ENCODE data around the gene GALNT2. TPM values are rescaled to one million over a fixed set of nuclear protein-coding genes. Genes with fewer than 3 reads are reported as not detected.
A peak's percentile ranks its signal among the peaks of the same experiment; 100 is the strongest.

Gene GALNT2
- total RNA-seq, 1 donor from 2014 or later = 129 TPM

GRCh38 chr1:230148126-230148652 lies 81.2 kb downstream of the GALNT2 start:
- Histone ChIP-seq H3K27ac (peak overlapping the region in 1 of 2 donors; percentile 67), H3K4me1 (peaks cover 16 to 44% of the 10 kb centered on the region in 2 donors)
- no peak for DNase-seq (ENCODE audit: low spot score in 2 of 2)

GRCh38 chr1:230148768-230149469 lies 81.9 kb downstream of the GALNT2 start:
- no peak for DNase-seq (ENCODE audit: low spot score in 2 of 2)
- Histone ChIP-seq H3K4me3 (no peak overlapping the region), H3K9me3 (no peaks in the 10 kb centered on the region), H3K27ac (no peak overlapping the region), H3K4me1 (peaks cover 16 to 44% of the 10 kb centered on the region in 2 donors), H3K36me3 (no peaks in the 10 kb centered on the region), H3K27me3 (no peaks in the 10 kb centered on the region)
- intact Hi-C loops (cut with DNase I) = no loop called here
- TF ChIP-seq CTCF (IDR thresholded peaks at IDR 0.05) = no peak

More at GRCh38 chr1:230148126-230148652, 81.2 kb downstream of the GALNT2 start:
- H3K27me3 ChIP-seq = no peaks in the 10 kb centered on the region
- no peaks in the 10 kb centered on the region for H3K36me3 ChIP-seq
- H3K4me3 ChIP-seq = no peak overlapping the region
- no peak for TF ChIP-seq CTCF (IDR thresholded peaks at IDR 0.05)
- intact Hi-C loops (cut with DNase I) = no loop called here
- no peaks in the 10 kb centered on the region for H3K9me3 ChIP-seq

- intact Hi-C loops (cut with DNase I) = no loop called here
- peak overlapping the region; percentile 57 to 58 for H3K27ac ChIP-seq
- TF ChIP-seq CTCF (IDR thresholded peaks at IDR 0.05) = no peak
- H3K4me3 ChIP-seq = peak overlapping the region; percentile 23 to 46
- H3K27me3 ChIP-seq = no peaks in the 10 kb centered on the region
- no peaks in the 10 kb centered on the region for H3K36me3 ChIP-seq
- no peaks in the 10 kb centered on the region for H3K9me3 ChIP-seq
- no peak for DNase-seq (ENCODE audit: low spot score in 2 of 2)
- peaks cover 16 to 50% of the 10 kb centered on the region in 2 donors for H3K4me1 ChIP-seq
These were observed 82.9 kb downstream of the GALNT2 start for GRCh38 chr1:230149751-230150584.

GRCh38 chr1:230150615-230151014 lies 83.6 kb downstream of the GALNT2 start:
- DNase-seq (ENCODE audit: low spot score in 2 of 2) = no peak
- peak overlapping the region; percentile 57 to 58 for H3K27ac ChIP-seq
- intact Hi-C loops (cut with DNase I) = no loop called here
- H3K4me3 ChIP-seq = peak overlapping the region in 1 of 2 donors; percentile 46
- H3K27me3 ChIP-seq = no peaks in the 10 kb centered on the region
- no peaks in the 10 kb centered on the region for H3K9me3 ChIP-seq
- no peak for TF ChIP-seq CTCF (IDR thresholded peaks at IDR 0.05)
- H3K4me1 ChIP-seq = peaks cover 14 to 44% of the 10 kb centered on the region in 2 donors
- no peaks in the 10 kb centered on the region for H3K36me3 ChIP-seq

- no peaks in the 10 kb centered on the region for H3K9me3 ChIP-seq
- no peaks in the 10 kb centered on the region for H3K36me3 ChIP-seq
- no peak for TF ChIP-seq CTCF (IDR thresholded peaks at IDR 0.05)
- peaks cover 8 to 31% of the 10 kb centered on the region in 2 donors for H3K4me1 ChIP-seq
- H3K4me3 ChIP-seq = no peak overlapping the region
- intact Hi-C loops (cut with DNase I) = no loop called here
- no peak overlapping the region for H3K27ac ChIP-seq
- no peaks in the 10 kb centered on the region for H3K27me3 ChIP-seq
- DNase-seq (ENCODE audit: low spot score in 2 of 2) = no peak
These were observed 85.0 kb downstream of the GALNT2 start for GRCh38 chr1:230151924-230152468.
